GM18909 (cell line): Measurements from ENCODE around the gene ACTL8.

Source experiments
- ATAC-seq: cut with Tn5 transposase; IDR thresholded peaks from one replicate; pipeline ENCODE4 v1.9.1; 2021; ENCODE audit warnings: mild to moderate bottlenecking; ENCODE audit not compliant: unreplicated experiment, poor library complexity

ACTL8 gene, protein sequence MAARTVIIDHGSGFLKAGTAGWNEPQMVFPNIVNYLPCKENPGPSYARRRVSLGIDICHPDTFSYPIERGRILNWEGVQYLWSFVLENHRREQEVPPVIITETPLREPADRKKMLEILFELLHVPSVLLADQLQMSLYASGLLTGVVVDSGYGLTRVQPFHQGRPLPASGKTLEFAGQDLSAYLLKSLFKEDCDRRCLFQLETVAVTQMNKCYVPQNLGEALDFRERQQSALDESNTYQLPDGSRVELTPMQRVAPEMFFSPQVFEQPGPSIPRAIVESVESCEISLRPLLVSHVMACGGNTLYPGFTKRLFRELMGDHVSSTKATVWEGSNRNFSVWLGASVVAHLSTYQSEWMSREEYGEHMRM

DNA sequence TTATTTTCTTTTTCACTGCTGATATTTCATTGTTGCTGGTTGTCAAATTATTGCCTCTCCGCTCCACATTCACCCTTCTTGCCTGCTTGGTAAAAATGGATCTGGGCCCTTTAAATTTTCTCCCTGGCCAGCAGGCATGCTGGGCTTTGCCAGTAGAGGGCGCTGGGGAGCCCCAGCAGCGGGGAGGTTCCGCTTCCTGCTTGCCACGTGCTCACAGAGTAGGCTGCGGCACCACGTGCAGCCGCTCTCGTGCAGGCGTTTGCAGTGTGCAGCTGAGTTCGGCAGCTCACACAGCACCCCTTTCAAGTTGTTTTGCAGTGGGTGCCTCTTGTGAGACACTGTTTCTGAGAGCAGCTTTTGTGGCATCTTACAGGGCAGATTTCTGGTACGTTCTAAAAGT lies at the start of gene ACTL8:
TSS of gene ACTL8 (plus strand) at position 214 of the 400 bp plus-strand sequence. CDS start 67,676 bp downstream, outside the sequence.
- no peak for ATAC-seq

DNA sequence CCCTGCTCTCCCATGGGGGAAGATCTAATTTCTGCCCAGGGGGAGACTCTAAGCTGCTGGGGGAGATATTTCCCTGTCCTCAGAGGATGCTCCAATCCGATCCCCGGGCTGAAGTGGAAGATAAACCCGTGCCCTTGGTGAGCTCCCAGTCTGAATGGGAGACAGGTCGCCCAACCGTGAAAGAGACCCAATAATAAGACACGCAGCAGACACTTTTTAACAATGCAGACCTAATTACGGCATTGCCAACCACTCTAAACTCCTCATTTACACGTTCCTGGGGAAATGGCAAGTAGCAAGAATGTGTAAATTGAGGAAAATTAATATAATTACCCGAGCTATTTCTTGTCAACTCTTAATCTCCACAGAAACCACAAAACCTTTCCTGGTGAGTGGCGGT lies 48.7 kb upstream of the ACTL8 start:
- ATAC-seq = no peak

- no peak for ATAC-seq
Observed at GRCh38 chr1:17709981-17710380, 45.2 kb upstream of the ACTL8 start.

DNA sequence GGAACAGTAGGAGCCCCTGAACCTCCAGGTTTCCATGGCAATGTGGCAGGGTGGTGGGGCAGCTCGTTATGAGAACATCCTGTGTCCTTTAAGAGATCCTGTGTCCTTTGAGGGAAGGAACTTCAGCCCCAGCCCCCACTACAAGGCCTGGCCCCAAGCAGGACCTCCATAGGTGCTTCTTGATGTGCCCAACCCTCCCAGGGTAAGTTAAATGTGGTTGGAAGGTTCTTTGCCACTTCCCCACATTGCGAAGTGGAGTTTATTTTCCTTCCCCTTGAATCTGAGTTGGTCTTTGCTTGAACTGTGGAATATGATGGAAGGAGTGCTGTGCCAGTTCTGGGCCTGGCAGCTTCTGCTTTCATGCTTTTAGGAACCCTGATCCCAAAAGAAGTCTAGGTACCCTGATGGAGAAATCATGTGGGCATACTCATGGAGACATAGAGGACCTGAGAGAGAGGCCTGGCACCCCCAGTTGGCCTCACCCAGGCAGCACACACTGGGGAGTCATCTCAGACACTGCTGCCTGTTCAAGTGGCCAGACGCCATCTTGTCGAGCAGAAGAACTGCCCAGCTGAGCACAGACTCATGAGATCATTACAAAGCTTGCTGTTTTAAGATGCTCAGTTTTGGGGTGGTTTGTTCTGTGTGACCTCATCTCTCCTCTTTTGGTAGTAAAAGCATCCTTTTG lies 44.1 kb upstream of the ACTL8 start:
- ATAC-seq = no peak

GRCh38 chr1:17711577-17711910 lies 43.6 kb upstream of the ACTL8 start:
- ATAC-seq = no peak

DNA sequence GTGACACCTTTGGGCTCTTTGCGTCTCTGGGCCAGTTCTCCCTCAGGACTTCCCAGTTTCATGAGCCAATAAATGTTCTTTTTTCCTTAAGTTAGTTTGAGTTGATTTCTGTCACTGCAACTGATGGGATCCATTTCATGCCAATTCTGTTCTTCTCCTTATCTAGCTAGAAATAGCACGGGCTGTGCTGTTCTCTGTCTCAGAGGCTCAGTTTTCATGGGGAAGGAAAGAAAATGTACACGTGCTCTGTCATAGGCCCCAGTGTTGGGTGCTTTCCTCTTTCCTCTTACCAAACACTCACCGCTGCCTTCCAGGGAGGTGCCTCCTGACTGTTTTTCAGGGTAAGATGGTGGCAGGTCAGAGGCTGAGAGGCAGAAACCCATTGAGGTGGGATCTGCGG lies 43.2 kb upstream of the ACTL8 start:
- no peak for ATAC-seq

GRCh38 chr1:17713993-17714392 lies 41.1 kb upstream of the ACTL8 start:
- ATAC-seq = no peak

- no peak for ATAC-seq
Observed at GRCh38 chr1:17717594-17718535, 37.3 kb upstream of the ACTL8 start.

DNA sequence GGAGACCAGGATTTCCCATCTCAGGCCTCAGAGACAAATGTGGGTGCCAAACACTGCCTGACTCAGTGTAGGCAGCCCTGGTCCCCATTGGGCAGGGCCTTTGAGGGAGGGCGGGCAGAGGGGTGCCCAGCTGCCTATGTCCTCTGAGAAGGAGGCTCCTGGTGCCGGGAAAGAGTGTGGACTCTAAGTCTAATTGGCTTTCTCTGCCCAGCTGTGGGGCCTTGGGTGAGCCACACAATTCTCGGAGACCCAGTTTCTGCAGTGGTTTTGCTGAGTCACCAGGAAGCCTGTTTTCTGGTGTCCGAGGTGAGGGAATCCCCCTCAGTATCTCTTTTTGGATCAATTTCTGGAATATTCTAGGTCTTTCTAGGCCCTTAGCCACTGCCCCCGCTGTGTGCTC lies 35.3 kb upstream of the ACTL8 start:
- no peak for ATAC-seq

- no peak for ATAC-seq
Observed at GRCh38 chr1:17721444-17721843, 33.7 kb upstream of the ACTL8 start.

GRCh38 chr1:17723684-17724083 lies 31.4 kb upstream of the ACTL8 start:
- no peak for ATAC-seq

- no peak for ATAC-seq
Observed at GRCh38 chr1:17724150-17724549, 31.0 kb upstream of the ACTL8 start.

DNA sequence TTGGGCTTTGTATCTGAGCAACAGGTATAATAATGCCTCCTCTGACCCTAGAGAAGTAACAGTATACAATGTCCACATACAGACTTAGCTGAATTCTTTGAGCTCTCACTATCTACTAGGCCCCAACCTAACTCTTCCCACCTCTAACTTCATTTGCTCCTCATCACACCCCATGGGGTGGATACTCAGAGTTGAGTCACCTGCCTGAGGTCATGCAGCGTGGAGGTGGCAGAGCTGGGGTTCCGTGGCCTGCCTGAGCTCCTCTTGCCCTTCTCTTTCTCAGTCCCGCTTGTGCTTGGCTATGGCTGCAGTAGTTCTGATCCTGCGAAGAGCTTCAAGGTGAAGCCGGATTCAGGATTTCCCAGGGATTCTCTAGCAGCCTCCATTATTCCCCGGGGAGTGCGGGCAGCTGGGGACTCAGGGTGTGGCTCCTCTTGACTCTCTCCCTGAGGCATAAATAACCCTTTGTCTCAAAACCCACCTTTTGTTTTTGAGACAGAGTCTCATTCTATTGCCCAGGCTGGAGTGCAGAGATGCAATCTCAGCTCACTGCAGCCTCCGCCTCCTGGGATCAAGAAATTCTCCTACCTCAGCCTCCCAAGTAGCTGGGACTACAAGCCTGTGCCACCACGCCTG lies 29.9 kb upstream of the ACTL8 start:
- no peak for ATAC-seq

- ATAC-seq = no peak
Observed at GRCh38 chr1:17725811-17726582, 29.1 kb upstream of the ACTL8 start.

- ATAC-seq = no peak
Observed at GRCh38 chr1:17728123-17728712, 26.9 kb upstream of the ACTL8 start.

- ATAC-seq = no peak
Observed at GRCh38 chr1:17729248-17729647, 25.9 kb upstream of the ACTL8 start.

GRCh38 chr1:17729909-17730308 lies 25.2 kb upstream of the ACTL8 start:
- no peak for ATAC-seq

GRCh38 chr1:17731460-17731859 lies 23.7 kb upstream of the ACTL8 start:
- no peak for ATAC-seq

- ATAC-seq = no peak
Observed at GRCh38 chr1:17732475-17732874, 22.7 kb upstream of the ACTL8 start.
